ENCODE data around the gene RRM2. TPM values are rescaled to one million over a fixed set of nuclear protein-coding genes. Genes with fewer than 3 reads are reported as not detected.
"Not testable (repeated sequence)": the region's sequence is repeated elsewhere in the genome, so short reads cannot be mapped to it uniquely, and the experiment has no call there.

The RRM2 gene
- total RNA-seq, 3 donors from 2014 or later (not counting 1 experiment from before 2014, with no cell fraction given), result 16.1 to 22.1 (median 18.5) TPM

DNA sequence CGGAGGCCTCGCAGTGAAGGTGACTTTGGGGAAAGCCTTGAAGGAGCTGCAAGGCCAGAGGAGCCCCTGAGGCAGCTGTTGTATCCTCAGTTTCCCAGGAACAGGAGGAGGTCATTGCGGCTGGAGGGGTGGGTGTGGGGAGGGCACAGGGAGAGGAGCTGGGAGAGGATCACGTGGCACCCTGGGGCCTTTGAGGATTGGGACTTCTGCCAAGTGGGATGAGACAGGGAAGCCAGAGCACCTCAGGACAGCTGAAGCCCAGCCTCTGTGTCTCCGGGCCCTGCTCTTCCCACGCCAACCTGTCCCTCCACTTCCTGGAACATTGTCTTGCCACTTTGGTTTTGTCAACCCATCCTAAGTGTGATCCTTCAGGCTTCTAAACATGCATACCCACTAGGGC, 19.4 kb upstream of the RRM2 start:
- TF ChIP-seq, protein P1, sequence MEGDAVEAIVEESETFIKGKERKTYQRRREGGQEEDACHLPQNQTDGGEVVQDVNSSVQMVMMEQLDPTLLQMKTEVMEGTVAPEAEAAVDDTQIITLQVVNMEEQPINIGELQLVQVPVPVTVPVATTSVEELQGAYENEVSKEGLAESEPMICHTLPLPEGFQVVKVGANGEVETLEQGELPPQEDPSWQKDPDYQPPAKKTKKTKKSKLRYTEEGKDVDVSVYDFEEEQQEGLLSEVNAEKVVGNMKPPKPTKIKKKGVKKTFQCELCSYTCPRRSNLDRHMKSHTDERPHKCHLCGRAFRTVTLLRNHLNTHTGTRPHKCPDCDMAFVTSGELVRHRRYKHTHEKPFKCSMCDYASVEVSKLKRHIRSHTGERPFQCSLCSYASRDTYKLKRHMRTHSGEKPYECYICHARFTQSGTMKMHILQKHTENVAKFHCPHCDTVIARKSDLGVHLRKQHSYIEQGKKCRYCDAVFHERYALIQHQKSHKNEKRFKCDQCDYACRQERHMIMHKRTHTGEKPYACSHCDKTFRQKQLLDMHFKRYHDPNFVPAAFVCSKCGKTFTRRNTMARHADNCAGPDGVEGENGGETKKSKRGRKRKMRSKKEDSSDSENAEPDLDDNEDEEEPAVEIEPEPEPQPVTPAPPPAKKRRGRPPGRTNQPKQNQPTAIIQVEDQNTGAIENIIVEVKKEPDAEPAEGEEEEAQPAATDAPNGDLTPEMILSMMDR (IDR thresholded peaks at IDR 0.05), result no peak
- H3K36me3 Mint-ChIP-seq, result peaks cover 7% of the 10 kb centered on the region
- peaks cover 3 to 4% of the 10 kb centered on the region in 2 donors for H3K9me3 Mint-ChIP-seq
- no peaks in the 10 kb centered on the region for H3K4me1 Mint-ChIP-seq
- H3K27ac ChIP-seq (ENCODE audit: low read length), result no peak overlapping the region
- no peaks in the 10 kb centered on the region for H3K27me3 Mint-ChIP-seq (ENCODE audit: low read depth in 2 of 2)
- H3K27me3 ChIP-seq (ENCODE audit: control insufficient read depth, insufficient read depth, low read length), result no peaks in the 10 kb centered on the region
- H3K36me3 ChIP-seq (ENCODE audit: control insufficient read depth, insufficient read depth, low read length), result no peaks in the 10 kb centered on the region
- no peak overlapping the region for H3K4me3 ChIP-seq (ENCODE audit: low read length)
- intact Hi-C loops (cut with micrococcal nuclease), result no loop called here
- DNase-seq (no peak), ATAC-seq (no peak)
- H3K27ac Mint-ChIP-seq, result no peak overlapping the region
- H3K4me3 Mint-ChIP-seq, result no peak overlapping the region
- no peaks in the 10 kb centered on the region for H3K4me1 ChIP-seq (ENCODE audit: control insufficient read depth, insufficient read depth, low read length)
- 90% methylated on average over 6 of the region's 6 CpGs for WGBS (ENCODE audit: insufficient coverage)
- H3K9me3 ChIP-seq (ENCODE audit: control insufficient read depth, insufficient read depth, low read length), result no peaks in the 10 kb centered on the region

DNA sequence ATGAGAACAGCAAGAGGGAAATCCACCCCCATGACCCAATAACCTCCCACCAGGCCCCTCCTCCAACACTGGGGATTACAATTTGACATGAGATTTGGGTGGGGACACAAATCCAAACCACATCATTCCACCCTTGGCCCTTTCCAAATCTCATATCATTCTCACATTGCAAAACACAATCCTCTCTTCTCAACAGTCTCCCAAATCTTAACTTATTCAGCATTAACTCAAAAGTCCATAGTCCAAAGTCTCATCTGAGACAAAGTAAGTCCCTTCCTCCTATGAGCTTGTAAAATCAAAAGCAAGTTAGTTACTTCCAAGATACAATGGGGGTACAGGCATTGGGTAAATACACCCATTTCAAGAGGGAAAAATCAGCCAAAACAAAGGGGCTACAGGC, 17.6 kb upstream of the RRM2 start:
- intact Hi-C loops (cut with micrococcal nuclease); H3K9me3 Mint-ChIP-seq; H3K4me1 Mint-ChIP-seq; H3K27me3 Mint-ChIP-seq (ENCODE audit: low read depth in 2 of 2); ATAC-seq; H3K27ac ChIP-seq (ENCODE audit: low read length); DNase-seq; H3K4me3 ChIP-seq (ENCODE audit: low read length); H3K27me3 ChIP-seq (ENCODE audit: control insufficient read depth, insufficient read depth, low read length); H3K4me3 Mint-ChIP-seq; H3K36me3 ChIP-seq (ENCODE audit: control insufficient read depth, insufficient read depth, low read length); H3K9me3 ChIP-seq (ENCODE audit: control insufficient read depth, insufficient read depth, low read length); H3K36me3 Mint-ChIP-seq; H3K4me1 ChIP-seq (ENCODE audit: control insufficient read depth, insufficient read depth, low read length); H3K27ac Mint-ChIP-seq: not testable (repeated sequence)

DNA sequence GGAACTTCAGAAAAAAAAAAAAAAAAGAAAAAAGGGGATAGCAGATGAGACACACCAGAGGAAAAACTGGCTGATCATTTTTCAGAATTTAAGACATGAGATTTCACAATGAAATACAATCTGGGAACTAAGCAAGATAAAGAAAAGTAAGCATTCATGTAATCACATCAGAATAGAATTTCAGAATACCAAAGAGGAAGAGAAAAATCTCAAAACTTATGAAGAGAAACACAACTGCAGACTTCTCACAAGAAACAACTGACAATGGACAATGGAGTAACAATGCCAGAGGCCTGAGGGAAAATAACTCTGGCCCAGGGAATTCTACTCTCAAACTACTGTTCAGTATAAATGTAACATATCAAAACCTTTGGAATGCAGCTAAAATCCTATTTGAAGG, 13.2 kb upstream of the RRM2 start:
- H3K9me3 ChIP-seq (ENCODE audit: control insufficient read depth, insufficient read depth, low read length), result no peaks in the 10 kb centered on the region
- H3K27me3 ChIP-seq (ENCODE audit: control insufficient read depth, insufficient read depth, low read length), result no peaks in the 10 kb centered on the region
- no peak overlapping the region for H3K27ac ChIP-seq (ENCODE audit: low read length)
- Mint-ChIP-seq H3K4me3 (no peak overlapping the region), H3K27ac (no peak overlapping the region), H3K36me3 (peaks cover 7% of the 10 kb centered on the region), H3K9me3 (peaks cover 3 to 4% of the 10 kb centered on the region in 2 donors), H3K27me3 (ENCODE audit: low read depth in 2 of 2) (no peaks in the 10 kb centered on the region), H3K4me1 (no peaks in the 10 kb centered on the region)
- TF ChIP-seq, protein P1 (IDR thresholded peaks at IDR 0.05), result no peak
- H3K4me1 ChIP-seq (ENCODE audit: control insufficient read depth, insufficient read depth, low read length), result no peaks in the 10 kb centered on the region
- no peak for ATAC-seq
- intact Hi-C loops (cut with micrococcal nuclease), result no loop called here
- no peak for DNase-seq
- H3K4me3 ChIP-seq (ENCODE audit: low read length), result no peak overlapping the region
- H3K36me3 ChIP-seq (ENCODE audit: control insufficient read depth, insufficient read depth, low read length), result no peaks in the 10 kb centered on the region

DNA sequence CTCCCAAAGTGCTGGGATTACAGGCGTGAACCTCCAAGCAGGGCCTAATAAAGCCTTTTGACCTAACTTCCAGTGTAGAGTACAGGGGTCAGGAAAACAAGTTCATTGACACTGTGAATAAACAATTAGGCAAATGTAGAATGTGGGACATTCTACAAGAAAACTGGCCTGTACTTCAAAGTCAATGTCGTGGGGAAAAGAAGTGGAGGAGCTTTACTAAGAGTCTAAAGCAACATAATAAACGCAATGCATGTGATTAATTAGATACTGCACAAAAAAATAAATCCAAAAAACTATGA, 3.6 kb upstream of the RRM2 start:
- peaks cover 39% of the 10 kb centered on the region in 2 donors for H3K4me1 Mint-ChIP-seq
- no peak overlapping the region for H3K4me3 Mint-ChIP-seq
- H3K27me3 Mint-ChIP-seq (ENCODE audit: low read depth in 2 of 2), result no peaks in the 10 kb centered on the region
- DNase-seq (no peak), ATAC-seq (no peak)
- no peaks in the 10 kb centered on the region for H3K9me3 ChIP-seq (ENCODE audit: control insufficient read depth, insufficient read depth, low read length)
- H3K27ac Mint-ChIP-seq, result peak overlapping the region; percentile 3 to 12
- no peak overlapping the region for H3K27ac ChIP-seq (ENCODE audit: low read length)
- H3K4me1 ChIP-seq (ENCODE audit: control insufficient read depth, insufficient read depth, low read length), result peaks cover 49% of the 10 kb centered on the region
- H3K4me3 ChIP-seq (ENCODE audit: low read length), result no peak overlapping the region
- intact Hi-C loops (cut with micrococcal nuclease), result no loop called here
- no peaks in the 10 kb centered on the region for H3K36me3 Mint-ChIP-seq
- H3K27me3 ChIP-seq (ENCODE audit: control insufficient read depth, insufficient read depth, low read length), result peaks cover 3% of the 10 kb centered on the region
- TF ChIP-seq, protein P1 (IDR thresholded peaks at IDR 0.05), result no peak
- H3K9me3 Mint-ChIP-seq, result no peaks in the 10 kb centered on the region
- WGBS (ENCODE audit: insufficient coverage), result 100% methylated on average over 3 of the region's 3 CpGs
- no peaks in the 10 kb centered on the region for H3K36me3 ChIP-seq (ENCODE audit: control insufficient read depth, insufficient read depth, low read length)

Measured in natural killer cell (primary cell).